IMR-90 (cell line): Measurements from ENCODE around the gene KRT16.
"Not testable (repeated sequence)": the region's sequence is repeated elsewhere in the genome, so short reads cannot be mapped to it uniquely, and the experiment has no call there.

Experiments
- TF ChIP-seq, protein P1 (sequence below): conservative IDR thresholded peaks from 2 replicates; pipeline ENCODE4 v1.5.1; 2012; ENCODE audit warnings: mild to moderate bottlenecking, low read depth, low read length, improper control_type of control experiment
- TF ChIP-seq, protein P2 (sequence below): fragments of 150-350 bp; IDR thresholded peaks from 2 replicates; pipeline ENCODE4 v1.6.1; 2016; ENCODE audit warnings: low read depth, mild to moderate bottlenecking, low read length, moderate library complexity, borderline replicate concordance

DNA sequence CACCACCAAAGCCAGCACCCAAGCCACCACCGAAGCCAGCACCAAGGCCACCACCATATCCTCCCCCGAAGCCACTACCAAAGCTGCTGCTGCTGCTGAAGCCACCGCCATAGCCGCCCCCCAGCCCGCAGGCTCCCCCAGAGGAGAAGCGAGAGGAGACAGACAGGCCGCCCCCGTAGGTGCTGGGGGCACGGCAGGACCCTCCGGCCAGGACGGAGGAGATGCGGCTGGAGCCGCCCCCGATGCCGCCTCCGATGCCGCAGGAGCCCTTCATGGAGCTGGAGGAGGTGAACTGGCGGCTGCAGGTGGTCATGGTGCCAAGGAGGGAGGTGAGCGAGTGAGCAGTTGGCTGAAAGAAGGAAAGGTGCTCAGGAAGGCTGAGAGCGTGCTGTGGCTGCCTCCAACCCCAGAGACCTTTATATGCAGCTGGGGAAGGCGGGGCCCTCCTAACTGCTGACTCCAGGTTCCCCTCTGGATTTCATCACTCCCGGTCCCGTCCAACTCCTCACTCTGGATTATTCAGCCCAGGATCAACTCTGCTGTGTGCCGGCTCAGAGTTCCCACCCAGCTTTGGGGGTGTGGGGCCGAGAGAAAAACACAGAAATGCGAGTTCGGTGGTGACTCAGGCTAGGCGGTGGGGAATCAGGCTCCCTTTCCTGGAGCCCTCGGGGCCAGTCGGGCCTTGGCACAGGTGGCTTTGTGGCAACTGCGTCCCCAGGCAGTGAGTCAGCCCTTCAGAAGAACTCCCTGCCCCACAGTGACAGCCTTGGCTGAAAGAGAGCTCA, at the start of gene KRT16:
- TF ChIP-seq, protein P1, sequence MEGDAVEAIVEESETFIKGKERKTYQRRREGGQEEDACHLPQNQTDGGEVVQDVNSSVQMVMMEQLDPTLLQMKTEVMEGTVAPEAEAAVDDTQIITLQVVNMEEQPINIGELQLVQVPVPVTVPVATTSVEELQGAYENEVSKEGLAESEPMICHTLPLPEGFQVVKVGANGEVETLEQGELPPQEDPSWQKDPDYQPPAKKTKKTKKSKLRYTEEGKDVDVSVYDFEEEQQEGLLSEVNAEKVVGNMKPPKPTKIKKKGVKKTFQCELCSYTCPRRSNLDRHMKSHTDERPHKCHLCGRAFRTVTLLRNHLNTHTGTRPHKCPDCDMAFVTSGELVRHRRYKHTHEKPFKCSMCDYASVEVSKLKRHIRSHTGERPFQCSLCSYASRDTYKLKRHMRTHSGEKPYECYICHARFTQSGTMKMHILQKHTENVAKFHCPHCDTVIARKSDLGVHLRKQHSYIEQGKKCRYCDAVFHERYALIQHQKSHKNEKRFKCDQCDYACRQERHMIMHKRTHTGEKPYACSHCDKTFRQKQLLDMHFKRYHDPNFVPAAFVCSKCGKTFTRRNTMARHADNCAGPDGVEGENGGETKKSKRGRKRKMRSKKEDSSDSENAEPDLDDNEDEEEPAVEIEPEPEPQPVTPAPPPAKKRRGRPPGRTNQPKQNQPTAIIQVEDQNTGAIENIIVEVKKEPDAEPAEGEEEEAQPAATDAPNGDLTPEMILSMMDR, result not testable (repeated sequence)
- TF ChIP-seq, protein P2, sequence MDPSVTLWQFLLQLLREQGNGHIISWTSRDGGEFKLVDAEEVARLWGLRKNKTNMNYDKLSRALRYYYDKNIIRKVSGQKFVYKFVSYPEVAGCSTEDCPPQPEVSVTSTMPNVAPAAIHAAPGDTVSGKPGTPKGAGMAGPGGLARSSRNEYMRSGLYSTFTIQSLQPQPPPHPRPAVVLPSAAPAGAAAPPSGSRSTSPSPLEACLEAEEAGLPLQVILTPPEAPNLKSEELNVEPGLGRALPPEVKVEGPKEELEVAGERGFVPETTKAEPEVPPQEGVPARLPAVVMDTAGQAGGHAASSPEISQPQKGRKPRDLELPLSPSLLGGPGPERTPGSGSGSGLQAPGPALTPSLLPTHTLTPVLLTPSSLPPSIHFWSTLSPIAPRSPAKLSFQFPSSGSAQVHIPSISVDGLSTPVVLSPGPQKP, result not testable (repeated sequence)
